Left colon (tissue), 2 donors: ENCODE results near the gene CCDC201. TPM values are rescaled to one million over a fixed set of nuclear protein-coding genes. Genes with fewer than 3 reads are reported as not detected.
"Not testable (repeated sequence)": the region's sequence is repeated elsewhere in the genome, so short reads cannot be mapped to it uniquely, and the experiment has no call there.

ENCODE experiments used
- ATAC-seq: fragments of 200-7000 bp; cut with Tn5 transposase; one replicate; pipeline ENCODE4 v1.9.1; 2020; ENCODE audit warnings: mild to moderate bottlenecking, moderate library complexity
- DNase-seq, 2 donors: peaks; one replicate each; pipeline ENCODE4 v3.0.0-alpha.2; 2020
- intact Hi-C, 2 donors: fragments of 100-400 bp; cut with DNase I in 1 of 2; cut with micrococcal nuclease in 1 of 2; formaldehyde crosslinking; loops; one replicate each; pipeline versions ENCODE4 v1.11.2 to v1.14.0; 2022; cut with DNase I, micrococcal nuclease
- total RNA-seq, 2 donors: library from RNA; stranded (reverse); fragmentation: NEBNext Ultra II Directional; extraction: Animal tissue kit (Norgen Biotek cat#: 25700); gene quantifications; one replicate each; pipeline ENCODE4 v1.2.1, GENCODE V29; 2021
- donor health status: DM: no; HTN: no; CAD: no.
- donor health status: DM: yes; HTN: yes; CAD: no.

CCDC201 gene
- total RNA-seq, 2 donors from 2014 or later: not detected

DNA sequence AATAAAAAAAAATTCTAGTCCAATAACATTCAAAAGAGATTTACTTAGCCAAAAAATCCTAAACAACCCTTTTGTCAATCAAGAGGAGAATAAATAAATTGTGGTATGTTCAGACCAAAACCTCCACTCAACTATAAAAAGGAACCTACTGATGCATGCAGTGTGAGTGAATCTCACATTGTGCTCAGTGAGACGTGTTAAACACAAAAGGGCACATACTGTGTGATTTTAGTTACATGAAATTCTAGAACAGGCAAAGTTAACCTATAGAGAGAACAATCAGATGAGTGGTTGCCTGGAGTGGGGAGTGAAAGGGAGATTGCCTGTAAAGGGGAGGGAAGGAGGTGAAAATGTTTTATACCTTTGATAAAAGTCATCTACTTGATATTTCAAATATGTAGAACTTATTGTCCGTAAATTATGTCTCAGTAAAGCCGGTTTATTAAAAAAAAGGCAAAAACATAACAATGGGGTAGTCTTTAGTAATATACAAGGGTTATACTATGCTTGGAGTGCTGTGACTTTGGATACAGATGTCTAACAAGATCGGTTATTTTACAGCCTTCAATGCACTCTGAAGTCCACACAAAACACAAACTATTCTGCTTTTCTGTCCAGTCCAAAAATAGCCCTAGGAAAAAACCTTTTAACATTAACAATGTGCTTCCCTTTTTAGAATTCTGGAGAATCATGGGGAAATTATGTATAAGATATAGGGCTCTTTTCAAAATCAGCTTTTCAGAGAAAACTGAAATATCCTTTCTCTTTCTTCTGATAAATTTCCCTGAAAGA, 30.8 kb downstream of the CCDC201 start:
- ATAC-seq, DNase-seq, intact Hi-C loops: not testable (repeated sequence)

GRCh38 chr7:45838852-45839251, 34.0 kb downstream of the CCDC201 start:
- intact Hi-C loops, ATAC-seq, DNase-seq: not testable (repeated sequence)

DNA sequence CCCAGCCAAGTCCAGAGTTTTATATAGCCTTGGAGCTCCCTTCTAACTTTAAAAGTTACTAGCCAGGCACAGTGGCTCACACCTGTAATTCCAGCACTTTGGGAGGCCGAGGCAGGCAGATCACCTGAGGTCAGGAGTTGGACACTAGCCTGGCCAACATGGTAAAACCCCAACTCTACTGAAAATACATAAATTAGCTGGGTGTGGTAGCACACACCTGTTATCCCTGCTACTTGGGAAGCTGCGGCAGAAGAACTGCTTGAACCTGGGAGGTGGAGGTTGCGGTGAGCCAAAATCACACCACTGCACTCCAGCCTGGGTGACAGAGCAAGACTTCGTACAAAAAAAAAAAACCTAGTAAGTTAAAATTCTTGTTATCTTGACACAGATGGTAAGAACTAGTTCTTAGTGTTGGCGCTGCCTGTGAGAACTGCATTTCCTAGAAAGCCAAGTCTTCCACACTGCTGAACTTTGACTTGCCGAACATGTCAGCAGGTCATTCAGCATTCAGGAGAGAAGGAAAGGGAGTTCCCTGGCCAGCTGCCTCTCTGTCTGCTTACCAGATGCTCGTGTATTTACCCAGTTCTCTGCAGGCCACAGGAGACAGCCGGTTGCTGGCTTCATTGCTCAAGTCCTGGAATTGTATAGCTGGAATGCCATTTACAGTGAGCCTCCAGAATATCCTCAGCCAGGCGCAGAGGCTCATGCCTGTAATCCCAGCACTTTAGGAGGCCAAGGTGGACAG, 40.3 kb downstream of the CCDC201 start:
- DNase-seq (peak; percentile 62), ATAC-seq (peak; percentile 99)
- intact Hi-C loops: not testable (repeated sequence)

- DNase-seq, ATAC-seq, intact Hi-C loops: not testable (repeated sequence)
Observed at GRCh38 chr7:45829846-45830245, 43.0 kb downstream of the CCDC201 start.

DNA sequence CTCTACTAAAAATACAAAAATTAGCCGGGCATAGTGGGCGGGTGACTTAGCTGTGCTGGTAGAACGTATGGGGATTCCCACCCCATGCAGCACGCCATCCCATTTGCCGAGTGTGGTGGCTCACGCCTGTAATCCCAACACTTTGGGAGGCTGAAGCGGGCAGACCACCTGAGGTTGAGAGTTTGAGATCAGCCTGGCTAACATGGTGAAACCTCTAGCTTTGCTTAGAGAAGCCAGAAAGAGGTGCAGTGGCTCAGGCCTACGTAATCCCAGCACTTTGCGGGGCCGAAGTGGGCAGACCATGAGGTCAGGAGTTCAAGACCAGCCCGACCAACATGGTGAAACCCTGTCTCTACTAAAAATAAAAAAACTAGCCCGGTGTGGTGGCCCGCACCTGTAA, 45.2 kb downstream of the CCDC201 start:
- DNase-seq, intact Hi-C loops, ATAC-seq: not testable (repeated sequence)

GRCh38 chr7:45826550-45826949, 46.3 kb downstream of the CCDC201 start:
- ATAC-seq, intact Hi-C loops, DNase-seq: not testable (repeated sequence)

DNA sequence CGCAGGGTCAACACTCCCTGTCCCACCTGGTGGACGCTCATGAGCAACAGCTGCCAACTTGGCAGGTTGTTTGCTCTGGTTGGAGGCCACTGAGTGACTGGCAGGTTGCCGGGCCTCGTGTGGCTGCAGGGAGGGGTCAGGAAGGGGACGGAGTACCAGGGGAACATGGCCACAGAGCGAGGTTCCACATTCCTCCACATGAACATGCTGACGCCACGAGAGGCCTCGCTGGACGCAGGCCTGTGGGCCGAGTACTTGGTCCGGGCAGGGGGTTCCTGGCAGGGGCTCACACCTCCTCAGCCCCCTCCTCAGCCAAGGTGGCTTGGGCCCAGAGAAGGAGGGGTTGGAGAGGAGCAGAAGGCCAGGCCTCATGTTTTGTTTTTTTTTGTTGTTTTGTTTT, 54.1 kb downstream of the CCDC201 start:
- ATAC-seq, intact Hi-C loops, DNase-seq: not testable (repeated sequence)

GRCh38 chr7:45817913-45818312, 55.0 kb downstream of the CCDC201 start:
- DNase-seq, intact Hi-C loops, ATAC-seq: not testable (repeated sequence)

- intact Hi-C loops, DNase-seq, ATAC-seq: not testable (repeated sequence)
Observed at GRCh38 chr7:45817016-45817415, 55.9 kb downstream of the CCDC201 start.

DNA sequence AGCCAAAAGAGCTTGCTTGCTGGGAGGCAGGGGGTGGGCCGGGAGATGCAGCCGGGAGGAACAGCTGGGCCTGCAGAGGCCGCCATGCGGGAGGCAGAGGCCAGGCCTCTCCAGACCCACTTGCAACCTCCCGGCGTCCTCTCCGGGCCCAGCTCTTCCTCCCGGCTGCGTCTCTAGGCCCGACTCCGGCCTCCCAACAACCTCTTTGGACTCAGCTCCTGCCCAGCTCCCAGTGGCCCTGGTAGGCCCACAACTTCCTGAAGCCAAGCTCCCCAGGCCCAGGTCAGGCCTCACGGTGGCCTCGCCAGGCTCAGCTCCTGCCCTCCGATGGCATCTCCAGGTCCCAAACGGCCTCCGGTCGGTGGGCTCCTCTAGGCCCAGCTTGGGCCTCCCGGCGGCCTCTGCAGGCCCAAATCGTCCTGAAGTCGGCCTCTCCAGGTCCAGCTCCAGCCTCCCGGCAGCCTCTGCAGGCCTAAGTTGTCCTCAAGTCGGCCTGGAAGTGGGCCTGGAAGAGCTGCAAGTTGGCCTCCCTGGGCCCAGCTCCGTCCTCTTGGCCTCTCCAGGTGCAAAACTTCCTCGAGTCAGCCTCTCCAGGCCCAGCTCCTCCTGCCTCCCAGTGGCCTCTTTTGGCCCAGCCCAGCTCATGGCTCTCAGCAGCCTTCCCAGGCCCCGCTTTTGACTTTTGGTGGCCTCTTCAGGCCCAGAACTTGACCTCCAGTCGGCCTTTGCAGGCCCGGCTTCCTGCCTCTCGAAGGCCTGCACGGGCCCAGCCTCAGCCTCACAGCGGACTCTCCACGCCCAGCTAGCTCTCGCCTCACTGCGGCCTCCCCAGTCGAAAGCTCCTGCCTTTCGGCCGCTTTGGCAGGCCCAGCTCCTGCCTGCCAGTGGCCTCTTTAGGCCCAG, 58.4 kb downstream of the CCDC201 start:
- intact Hi-C loops, ATAC-seq, DNase-seq: not testable (repeated sequence)

GRCh38 chr7:45813771-45814170, 59.1 kb downstream of the CCDC201 start:
- ATAC-seq, DNase-seq, intact Hi-C loops: not testable (repeated sequence)

DNA sequence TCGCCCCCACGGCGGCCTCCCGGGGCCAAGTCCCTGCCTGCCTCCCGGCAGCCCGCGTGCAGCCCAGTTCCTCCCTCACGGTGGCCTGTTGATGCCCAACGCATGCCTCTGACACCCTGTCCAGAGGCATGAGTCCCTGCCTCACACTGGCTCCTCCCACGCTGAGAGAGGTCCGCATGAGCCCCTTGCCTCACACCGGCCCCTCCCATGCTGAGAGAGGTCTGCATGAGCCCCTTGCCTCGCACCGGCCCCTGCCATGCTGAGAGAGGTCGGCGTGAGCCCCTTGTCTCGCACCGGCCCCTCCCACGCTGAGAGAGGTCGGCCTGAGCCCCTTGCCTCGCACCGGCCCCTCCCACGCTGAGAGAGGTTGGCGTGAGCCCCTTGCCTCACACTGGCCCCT, 59.9 kb downstream of the CCDC201 start:
- intact Hi-C loops: no loop called here

GRCh38 chr7:45811652-45812234, 61.1 kb downstream of the CCDC201 start:
- DNase-seq, ATAC-seq, intact Hi-C loops: not testable (repeated sequence)

More for the DNA sequence above, 59.9 kb downstream of the CCDC201 start:
- ATAC-seq: no peak
- DNase-seq: no peak

DNA sequence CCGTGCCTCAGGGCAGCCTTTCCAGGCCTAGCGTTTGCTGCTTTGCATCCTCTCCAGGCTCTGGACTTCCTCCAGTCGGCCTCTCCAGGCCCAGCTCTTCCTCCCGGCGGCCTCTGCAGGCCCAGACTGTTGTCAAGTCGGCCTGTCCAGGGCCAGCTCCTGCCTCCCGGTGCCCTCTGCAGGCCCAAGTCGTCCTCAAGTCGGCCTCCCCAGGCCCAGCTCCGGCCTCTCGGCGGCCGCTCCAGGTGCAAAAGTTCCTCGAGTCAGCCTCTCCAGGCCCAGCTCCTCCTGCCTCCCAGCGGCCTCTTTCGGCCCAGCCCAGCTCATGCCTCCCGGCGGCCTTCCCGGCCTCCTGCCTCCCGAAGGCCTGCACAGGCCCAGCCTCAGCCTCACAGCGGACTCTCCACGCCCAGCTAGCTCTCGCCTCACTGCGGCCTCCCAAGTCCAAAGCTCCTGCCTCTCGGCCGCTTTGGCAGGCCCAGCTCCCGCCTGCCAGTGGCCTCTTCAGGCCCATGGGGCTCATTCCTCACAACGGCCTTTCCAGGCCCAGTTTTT, 62.4 kb downstream of the CCDC201 start:
- intact Hi-C loops, ATAC-seq, DNase-seq: not testable (repeated sequence)
